ENCODE results near the gene FBXW7.

- TF ChIP-seq CTCF (IDR thresholded peaks at IDR 0.05) (no peak), POLR2AphosphoS5 (IDR thresholded peaks at IDR 0.05) (no peak), EP300 (IDR thresholded peaks at IDR 0.05) (no peak)
Measured at GRCh38 chr4:152278172-152278504, 257.8 kb downstream of the FBXW7 start.

All from sigmoid colon (tissue), 4 donors.